ENCODE results near the gene LENG8.

LENG8 gene

GRCh38 chr19:54448040-54448773 lies 792 bp upstream of the LENG8 start:
- DNase-seq = peak; percentile 50

DNA sequence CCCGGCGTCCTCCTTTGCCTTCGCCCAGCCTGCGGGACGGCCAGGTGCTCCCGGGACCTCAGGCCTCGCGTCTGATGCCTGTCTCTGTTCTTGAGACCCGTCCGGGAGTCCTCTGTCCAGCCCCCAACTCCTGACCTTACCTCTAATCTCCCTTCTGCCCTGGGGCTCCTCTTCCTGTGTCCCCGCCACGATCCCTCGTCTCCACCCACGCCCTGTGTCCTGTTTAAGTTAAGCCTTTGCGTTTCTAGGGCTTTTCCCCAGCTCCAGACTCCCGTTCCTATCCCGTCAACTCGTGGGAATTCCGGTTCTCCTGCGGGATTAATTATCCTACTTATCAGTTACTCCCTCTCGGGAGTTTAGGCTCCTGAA lies 686 bp downstream of the LENG8 start:
- DNase-seq = no peak

GRCh38 chr19:54451331-54451871 lies 2.4 kb downstream of the LENG8 start:
- DNase-seq = peak; percentile 39

DNA sequence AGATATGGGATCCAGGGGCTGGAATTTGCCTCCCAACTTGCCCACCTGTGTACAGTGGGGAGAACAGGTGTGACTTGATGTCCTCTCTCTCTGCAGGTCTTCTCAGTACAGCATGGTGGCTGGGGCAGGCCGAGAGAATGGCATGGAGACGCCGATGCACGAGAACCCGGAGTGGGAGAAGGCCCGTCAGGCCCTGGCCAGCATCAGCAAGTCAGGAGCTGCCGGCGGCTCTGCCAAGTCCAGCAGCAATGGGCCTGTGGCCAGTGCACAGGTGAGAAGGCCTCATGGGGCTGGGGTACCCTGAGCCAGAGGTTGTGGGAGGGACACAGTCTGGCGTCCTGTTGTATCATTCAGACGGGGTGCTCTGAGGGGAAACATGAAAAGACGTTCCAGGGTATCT lies 3.0 kb downstream of the LENG8 start:
- DNase-seq = no peak

GRCh38 chr19:54452626-54453025 lies 3.6 kb downstream of the LENG8 start:
- no peak for DNase-seq

DNA sequence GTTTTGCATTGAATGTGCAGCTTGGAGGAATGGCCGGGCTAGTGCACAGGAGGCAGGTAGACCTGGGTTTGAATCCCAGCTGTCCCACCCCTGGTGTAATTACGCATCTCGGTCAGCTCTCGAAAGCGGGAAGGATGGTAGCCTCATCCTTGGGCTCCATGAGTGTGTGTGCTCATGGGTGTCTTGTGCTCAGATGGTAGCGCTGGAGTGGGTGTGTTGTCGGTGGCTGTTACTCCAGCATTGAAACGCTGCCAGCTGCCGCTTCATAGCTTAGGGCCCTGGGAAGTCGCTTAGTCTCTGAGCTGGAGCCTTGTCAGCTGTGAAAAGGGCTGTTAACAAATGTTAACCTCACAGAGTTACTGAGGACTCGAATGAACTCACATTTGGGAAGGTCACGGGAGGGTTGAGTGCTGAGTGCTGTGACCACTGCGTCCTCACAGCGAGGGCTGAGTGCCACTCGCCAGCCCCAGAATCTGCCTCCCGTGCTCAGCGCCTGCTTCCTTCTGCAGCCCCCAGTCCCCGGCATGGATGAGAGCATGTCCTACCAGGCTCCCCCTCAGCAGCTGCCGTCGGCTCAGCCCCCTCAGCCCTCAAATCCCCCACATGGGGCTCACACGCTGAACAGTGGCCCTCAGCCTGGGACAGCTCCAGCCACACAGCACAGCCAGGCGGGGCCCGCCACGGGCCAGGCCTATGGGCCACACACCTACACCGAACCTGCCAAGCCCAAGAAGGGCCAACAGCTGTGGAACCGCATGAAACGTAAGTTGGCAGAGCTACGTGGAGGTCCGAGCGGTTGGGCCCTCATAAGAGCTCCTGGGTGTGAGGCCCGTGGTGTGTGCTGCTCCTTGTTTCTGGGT lies 5.2 kb downstream of the LENG8 start:
- DNase-seq = no peak

- no peak for DNase-seq
These were observed 6.0 kb downstream of the LENG8 start for GRCh38 chr19:54454781-54455675.

- DNase-seq = no peak
These were observed 6.9 kb downstream of the LENG8 start for GRCh38 chr19:54455786-54456422.

GRCh38 chr19:54456423-54457373 lies 7.7 kb downstream of the LENG8 start:
- DNase-seq = no peak

DNA sequence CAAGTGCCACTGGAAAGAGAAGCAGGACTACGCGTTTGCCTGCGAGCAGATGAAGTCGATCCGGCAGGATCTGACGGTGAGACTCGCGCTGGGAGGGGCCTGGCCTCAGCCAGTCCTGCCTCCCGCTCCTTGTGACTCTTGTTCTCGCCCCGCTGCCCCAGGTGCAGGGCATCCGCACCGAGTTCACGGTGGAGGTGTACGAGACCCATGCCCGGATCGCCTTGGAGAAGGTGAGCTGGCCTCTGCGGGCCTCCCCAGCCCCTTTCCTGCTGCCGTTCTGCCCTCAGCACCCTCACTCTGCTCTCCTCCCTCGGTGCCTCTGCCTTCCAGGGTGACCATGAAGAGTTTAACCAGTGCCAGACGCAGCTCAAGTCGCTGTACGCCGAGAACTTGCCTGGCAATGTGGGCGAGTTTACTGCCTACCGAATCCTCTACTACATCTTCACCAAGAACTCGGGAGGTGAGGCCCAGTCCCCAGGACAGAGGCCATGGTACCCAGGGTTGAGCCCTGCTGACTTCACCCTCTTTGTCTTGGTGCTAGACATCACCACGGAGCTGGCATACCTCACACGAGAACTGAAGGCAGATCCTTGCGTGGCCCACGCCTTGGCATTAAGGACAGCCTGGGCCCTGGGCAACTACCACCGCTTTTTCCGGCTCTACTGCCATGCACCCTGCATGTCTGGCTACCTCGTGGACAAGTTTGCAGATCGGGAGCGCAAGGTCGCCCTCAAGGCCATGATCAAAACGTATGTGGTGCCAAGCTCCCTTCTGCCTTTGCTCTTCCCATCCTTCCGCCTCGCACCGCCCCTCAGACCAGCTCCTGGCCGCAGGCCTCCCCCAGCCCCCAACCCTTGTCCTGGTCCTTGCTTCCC lies 9.0 kb downstream of the LENG8 start:
- DNase-seq = no peak

- DNase-seq = no peak
These were observed 9.8 kb downstream of the LENG8 start for GRCh38 chr19:54458648-54459281.

GRCh38 chr19:54459282-54460229 lies 10.6 kb downstream of the LENG8 start:
- no peak for DNase-seq

DNA sequence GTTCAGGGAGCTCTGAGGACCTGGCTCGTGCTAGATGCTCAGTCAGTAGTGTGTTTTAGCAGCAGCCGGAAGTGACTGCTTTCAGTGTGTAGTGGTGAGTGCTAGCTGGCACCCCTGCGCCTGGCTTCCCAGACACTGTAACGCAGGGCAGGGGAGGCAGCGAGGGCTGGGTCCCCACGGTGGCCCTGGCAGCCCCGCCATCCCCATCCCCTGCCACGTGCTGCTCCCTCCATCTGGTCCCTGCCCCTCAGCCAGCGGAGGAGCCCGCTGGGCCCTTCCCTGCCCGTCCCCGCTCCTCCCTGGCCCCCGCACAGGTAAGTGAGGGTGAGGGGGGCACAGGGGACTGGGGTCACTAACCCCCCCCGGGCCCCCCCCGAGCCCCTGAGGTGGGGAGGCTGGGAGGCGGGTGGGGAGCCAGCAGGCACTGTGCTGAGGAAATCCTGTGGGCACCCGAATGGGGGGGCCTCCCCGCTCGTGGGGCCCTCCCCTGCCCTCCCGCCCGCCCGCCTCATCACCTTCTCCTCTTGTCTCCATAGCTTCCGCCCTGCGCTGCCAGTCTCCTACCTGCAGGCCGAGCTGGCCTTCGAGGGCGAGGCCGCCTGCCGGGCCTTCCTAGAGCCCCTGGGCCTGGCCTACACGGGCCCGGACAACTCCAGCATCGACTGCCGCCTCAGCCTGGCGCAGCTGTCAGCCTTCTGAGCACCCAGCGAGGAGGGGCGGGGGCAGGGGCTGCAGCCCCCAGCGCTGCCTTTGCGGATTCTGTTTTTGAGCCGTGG lies 11.4 kb downstream of the LENG8 start:
- DNase-seq = no peak

GRCh38 chr19:54461210-54461609 lies 12.2 kb downstream of the LENG8 start:
- no peak for DNase-seq

DNA sequence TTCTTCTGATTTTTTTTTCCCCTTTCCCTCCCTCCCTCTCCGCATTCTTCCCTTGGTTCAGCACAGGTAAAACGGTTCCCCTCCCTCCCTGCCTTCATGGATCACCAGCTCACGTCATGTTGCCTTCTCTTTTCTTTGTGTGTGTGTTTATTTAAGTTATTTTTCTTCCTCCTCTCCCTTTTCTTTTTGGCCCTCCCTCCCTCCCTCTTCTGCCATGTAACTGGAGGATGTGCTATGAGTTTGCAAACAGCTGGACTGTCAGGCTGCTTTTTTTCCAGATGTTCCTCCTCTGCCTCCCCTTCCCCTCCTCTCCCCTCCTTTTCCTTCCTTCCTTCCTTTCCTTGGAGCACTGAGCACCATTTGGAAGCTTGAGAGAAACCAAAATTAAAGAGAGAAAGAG lies 12.6 kb downstream of the LENG8 start:
- no peak for DNase-seq

GRCh38 chr19:54462047-54462654 lies 13.2 kb downstream of the LENG8 start:
- no peak for DNase-seq
